ENCODE measurements around the gene PGM3. TPM values are rescaled to one million over a fixed set of nuclear protein-coding genes. Genes with fewer than 3 reads are reported as not detected.

Gene PGM3
- total RNA-seq, 2 experiments from 2014 or later: 13.2 to 17.5 TPM

GRCh38 chr6:83221276-83221675 lies 28.2 kb upstream of the PGM3 start:
- no peak for DNase-seq
- no peak for ATAC-seq
- TF ChIP-seq CTCF (IDR thresholded peaks at IDR 0.05): no peak
- intact Hi-C loops (cut with micrococcal nuclease): no loop called here
- Mint-ChIP-seq H3K27ac (no peak overlapping the region), H3K4me1 (ENCODE audit: low read depth) (no peaks in the 10 kb centered on the region), H3K36me3 (ENCODE audit: low read depth) (no peaks in the 10 kb centered on the region), H3K4me3 (no peak overlapping the region), H3K9me3 (no peaks in the 10 kb centered on the region), H3K27me3 (no peaks in the 10 kb centered on the region)
- POLR2A ChIA-PET: no interaction called here
- CTCF ChIA-PET: interaction anchor here (0.6 to 11.0 kb wide), 19 partner anchors 8 to 1154 kb away, joined by 3 to 187 read pairs (median 4); partner anchors contain the start of genes DOP1A, PRSS35 and UBE3D

DNA sequence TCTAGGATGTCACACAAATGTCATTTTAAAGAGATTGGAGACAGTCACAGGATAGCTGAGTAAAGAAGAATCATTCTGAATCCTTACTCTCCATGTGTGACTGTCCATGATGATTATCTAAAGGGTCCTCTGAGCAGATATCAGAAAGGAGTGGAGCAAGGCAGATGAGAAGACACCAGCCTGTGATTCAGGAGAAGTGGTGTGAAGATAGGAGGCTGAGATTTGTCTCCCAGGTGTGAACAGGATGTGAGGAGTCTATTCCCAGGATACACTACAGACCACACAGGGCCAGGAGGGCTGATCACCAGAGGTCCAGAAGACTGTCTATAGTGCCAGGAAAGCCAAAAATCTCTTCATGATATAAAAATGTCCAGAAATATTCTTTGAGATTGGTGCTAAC lies 27.1 kb upstream of the PGM3 start:
- no peaks in the 10 kb centered on the region for H3K9me3 Mint-ChIP-seq
- H3K4me3 Mint-ChIP-seq: no peak overlapping the region
- H3K27ac Mint-ChIP-seq: no peak overlapping the region
- no peaks in the 10 kb centered on the region for H3K27me3 Mint-ChIP-seq
- no peaks in the 10 kb centered on the region for H3K4me1 Mint-ChIP-seq (ENCODE audit: low read depth)
- POLR2A ChIA-PET: interaction anchor here (1.0 kb wide), 1 partner anchor 153 kb away, joined by 3 read pairs; the partner anchor contains the start of gene DOP1A
- CTCF ChIA-PET: interaction anchor here (1.2 to 11.0 kb wide), 3 partner anchors 9 to 292 kb away, joined by 3 to 187 read pairs (median 156); partner anchors contain the start of genes DOP1A, PRSS35 and UBE3D
- ATAC-seq (no peak), DNase-seq (no peak)
- intact Hi-C loops (cut with micrococcal nuclease): no loop called here
- no peaks in the 10 kb centered on the region for H3K36me3 Mint-ChIP-seq (ENCODE audit: low read depth)
- no peak for TF ChIP-seq CTCF (IDR thresholded peaks at IDR 0.05)

- Mint-ChIP-seq H3K9me3 (no peaks in the 10 kb centered on the region), H3K27ac (no peak overlapping the region), H3K36me3 (ENCODE audit: low read depth) (no peaks in the 10 kb centered on the region), H3K27me3 (no peaks in the 10 kb centered on the region), H3K4me1 (ENCODE audit: low read depth) (no peaks in the 10 kb centered on the region), H3K4me3 (no peak overlapping the region)
- TF ChIP-seq CTCF (IDR thresholded peaks at IDR 0.05): no peak
- no peak for ATAC-seq
- no peak for DNase-seq
- POLR2A ChIA-PET: no interaction called here
- CTCF ChIA-PET: interaction anchor here (0.7 to 11.0 kb wide), 4 partner anchors 149 to 301 kb away, joined by 3 to 187 read pairs (median 82); partner anchors contain the start of genes DOP1A, PRSS35 and UBE3D
- intact Hi-C loops (cut with micrococcal nuclease): loop anchor here (10.0 kb wide), 1 partner anchor 944 kb away; no protein-coding TSS in a partner anchor
These were observed 25.6 kb upstream of the PGM3 start for GRCh38 chr6:83218646-83219045.

DNA sequence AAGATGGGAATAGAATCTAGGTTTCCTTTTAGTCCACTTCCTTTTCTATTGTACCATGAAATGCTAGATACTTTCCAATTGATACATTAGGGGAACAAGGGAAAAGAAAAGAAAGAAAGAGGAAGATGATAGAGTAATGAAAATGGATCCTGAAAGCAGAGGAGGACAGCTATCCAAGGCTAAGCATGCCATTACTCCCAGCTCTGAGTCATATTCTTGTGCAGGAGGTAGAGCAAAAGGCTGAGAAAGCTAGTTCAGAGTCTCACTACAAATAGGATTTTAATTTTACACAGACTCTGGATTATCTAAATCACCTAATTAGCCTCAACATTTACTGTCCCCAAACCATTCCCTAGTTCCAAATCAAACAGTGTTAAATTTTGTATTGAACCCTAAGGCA lies 23.7 kb upstream of the PGM3 start:
- Mint-ChIP-seq H3K4me3 (no peak overlapping the region), H3K27ac (no peak overlapping the region), H3K9me3 (no peaks in the 10 kb centered on the region), H3K36me3 (ENCODE audit: low read depth) (no peaks in the 10 kb centered on the region), H3K4me1 (ENCODE audit: low read depth) (no peaks in the 10 kb centered on the region), H3K27me3 (peaks cover under 1% of the 10 kb centered on the region)
- POLR2A ChIA-PET: no interaction called here
- CTCF ChIA-PET: interaction anchor here (1.1 to 11.0 kb wide), 10 partner anchors 10 to 946 kb away, joined by 3 to 187 read pairs (median 10); partner anchors contain the start of genes DOP1A, PRSS35 and UBE3D
- intact Hi-C loops (cut with micrococcal nuclease): loop anchor here (10.0 kb wide), 1 partner anchor 942 kb away; no protein-coding TSS in a partner anchor
- DNase-seq (no peak), ATAC-seq (no peak)
- TF ChIP-seq CTCF (IDR thresholded peaks at IDR 0.05): no peak

Measured in activated CD8-positive, alpha-beta T cell treated with anti-CD3 and anti-CD28 coated beads for 36 hours (primary cell).